GM18526 (cell line): ENCODE results near the gene NECAB3.

Source experiments
- POLR2A ChIP-seq: IDR thresholded peaks from 3 replicates; pipeline ENCODE4 v1.6.1; 2011; ENCODE audit not compliant: insufficient read length; ENCODE audit errors: extremely low read depth

The NECAB3 gene

DNA sequence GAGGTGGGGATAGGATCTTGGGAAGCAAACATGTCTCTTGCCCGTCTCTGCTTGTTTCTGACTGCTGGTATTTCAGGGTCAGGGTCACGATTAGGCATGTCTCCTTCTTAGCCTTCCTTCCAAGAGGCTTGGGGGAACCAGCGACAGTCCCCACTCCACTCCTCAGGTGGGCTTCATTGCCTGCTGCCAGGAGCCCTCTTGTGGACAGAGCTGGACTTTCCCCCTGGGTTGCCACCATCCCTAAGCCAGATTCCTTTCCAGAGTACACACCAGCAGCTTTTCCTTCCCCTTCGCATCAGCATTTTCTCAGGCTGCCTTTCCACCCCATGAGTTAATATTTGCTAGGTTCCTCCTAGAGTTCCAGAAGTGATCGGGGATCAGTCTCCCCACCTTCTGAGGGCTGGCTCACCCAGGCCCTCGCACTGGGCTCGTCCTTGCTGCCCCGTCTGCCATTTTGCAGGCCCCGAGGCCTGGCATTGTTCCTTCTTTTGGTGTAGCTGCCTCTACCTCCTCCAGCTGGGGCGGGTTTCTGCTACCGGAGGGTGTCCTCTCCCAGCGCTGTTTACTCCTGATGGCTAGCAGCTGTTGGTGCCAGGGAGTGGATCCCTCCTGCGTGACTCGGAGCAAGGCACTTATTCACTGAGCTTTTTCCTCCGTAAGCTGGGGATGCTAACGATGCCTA, 20.9 kb downstream of the NECAB3 start:
- no peak for TF ChIP-seq POLR2A

DNA sequence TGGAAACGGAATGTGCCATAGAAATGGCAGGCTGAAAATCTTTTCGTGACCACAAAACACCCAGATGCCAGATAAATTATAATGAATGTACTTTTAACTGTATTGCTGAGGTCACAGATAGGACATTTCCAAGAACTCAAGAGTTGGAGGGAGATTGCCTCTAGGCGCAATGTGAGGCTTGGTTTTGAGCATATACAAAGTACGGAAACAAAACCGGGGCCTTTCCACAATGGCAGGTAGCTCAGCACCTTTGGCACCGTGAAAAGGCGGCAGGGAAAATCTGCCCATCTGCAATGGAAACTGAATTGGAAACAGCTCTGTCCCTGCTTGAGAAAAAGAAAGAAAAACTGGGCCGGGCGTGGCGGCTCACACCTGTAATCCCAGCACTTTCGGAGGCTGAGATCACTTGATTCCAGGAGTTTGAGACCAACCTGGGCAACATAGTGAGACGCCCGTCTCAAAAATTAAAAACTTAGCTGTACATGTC, 22.6 kb downstream of the NECAB3 start:
- TF ChIP-seq POLR2A, result no peak

DNA sequence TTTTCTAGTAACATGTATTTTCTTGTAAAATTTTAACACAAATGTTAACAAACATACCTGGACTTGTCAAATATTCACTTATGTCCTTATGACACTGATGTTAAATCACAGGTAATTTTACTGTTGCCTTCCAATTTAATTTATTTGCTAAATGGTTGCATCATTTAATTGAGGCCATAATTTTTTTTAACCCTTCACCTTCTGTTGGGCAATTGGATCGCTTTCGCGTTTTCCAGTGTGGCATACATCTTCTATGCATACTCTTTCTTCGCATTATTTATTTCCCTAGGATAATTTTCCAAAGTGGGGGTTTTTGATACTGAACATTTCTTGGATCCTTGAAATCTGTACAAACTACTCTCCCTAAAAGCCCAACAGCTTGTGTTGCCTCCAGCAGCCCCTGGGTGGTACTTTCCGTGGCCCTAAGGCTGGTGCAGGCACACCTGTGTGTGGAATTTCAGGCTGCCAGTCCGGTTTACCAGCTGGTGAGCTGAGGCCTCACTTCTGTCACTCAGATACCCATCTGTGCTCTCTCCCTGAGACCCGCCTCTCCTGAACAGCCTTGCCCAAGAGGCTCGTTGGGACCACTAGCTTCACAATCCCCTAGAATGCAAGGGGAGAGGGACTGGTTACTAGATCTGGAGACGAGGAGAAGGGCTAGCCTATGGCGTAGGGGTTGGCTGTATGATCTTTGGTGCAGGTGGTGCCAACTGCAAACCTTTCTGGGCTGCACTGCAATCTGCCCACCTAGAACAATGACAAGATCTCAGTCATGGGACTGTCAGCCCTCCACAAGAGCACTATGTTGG, 23.3 kb downstream of the NECAB3 start:
- TF ChIP-seq POLR2A, result no peak

DNA sequence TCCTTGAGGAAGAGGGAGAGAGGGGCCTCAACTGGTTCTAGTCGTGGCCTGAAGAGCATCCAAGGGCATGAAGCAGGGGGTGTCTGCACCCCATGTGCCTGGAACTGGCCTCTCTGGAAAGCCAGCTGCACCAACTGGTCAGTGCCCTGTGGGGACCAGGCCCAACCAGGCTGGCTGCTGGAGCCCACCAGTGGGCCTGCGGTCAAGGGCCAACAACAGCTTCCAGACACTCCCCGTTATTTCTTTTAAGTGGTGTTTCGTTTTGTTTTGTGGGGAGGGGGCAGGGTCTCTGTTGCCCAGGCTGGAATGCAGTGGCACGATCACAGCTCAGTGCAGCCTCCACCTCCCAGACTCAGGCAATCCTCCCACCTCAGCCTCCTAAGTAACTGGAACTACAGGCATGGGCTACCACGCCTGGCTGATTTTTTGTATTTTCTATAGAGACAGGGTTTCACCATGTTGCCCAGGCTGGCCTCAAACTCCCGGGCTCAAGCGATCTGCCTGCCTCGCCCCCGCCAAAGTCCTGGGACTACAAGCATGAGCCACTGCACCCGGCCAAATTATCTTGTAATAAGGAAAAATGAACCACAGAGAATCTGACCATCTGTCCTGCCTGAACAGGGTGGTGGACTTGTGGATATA, 24.0 kb downstream of the NECAB3 start:
- TF ChIP-seq POLR2A, result no peak

DNA sequence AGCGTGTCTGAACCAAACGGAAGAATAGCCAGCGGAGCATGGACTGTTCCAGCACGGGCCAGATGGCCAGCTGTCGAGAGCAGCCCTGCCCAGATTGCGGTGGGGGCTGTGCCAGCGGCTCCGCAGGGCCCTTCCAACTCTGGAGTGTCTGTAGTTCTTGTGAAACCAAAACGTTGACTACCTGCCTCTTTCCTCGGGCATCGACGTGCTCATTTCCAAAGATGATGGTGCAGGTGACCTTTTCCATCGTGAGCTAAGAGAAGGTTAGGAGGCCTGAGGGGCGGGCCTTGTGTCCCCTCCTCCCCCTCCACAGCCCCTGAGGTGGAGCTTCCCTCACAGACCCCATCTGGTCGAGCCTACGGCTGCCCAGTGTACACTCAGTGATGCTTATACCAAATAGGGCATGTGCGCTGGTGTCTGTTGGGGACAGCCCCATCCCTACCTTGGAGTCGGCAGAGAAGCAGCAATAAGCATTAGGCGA, 25.0 kb downstream of the NECAB3 start:
- no peak for TF ChIP-seq POLR2A

DNA sequence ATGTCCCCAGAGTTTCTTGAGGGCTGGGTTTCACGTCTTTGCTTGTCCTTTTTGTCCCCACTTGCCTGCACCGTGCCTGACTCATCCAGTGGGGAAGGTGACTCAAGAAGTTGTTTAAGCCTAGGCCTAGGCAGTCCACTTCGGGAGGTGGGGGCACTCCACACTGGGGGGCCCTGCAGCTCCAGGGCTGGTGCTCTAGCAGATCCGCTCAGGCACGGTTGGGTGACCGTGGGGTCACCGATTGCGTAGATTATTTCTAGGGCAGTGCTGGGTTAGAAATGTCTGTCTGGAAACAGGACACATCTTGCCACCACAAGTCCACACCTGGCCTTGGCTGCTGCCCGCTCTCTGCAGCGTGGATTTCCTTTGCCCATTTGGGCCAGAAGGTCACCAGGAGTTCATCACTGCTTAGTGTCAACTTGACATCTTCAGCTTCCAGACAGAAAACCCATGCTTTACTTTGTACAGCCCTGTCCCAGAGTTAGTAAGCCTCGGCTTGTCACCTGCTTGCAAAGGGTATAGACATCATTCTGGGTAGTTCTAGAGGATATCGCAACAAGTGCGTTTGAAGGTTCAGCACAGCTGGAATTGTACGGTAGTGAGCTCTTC, 25.7 kb downstream of the NECAB3 start:
- no peak for TF ChIP-seq POLR2A

DNA sequence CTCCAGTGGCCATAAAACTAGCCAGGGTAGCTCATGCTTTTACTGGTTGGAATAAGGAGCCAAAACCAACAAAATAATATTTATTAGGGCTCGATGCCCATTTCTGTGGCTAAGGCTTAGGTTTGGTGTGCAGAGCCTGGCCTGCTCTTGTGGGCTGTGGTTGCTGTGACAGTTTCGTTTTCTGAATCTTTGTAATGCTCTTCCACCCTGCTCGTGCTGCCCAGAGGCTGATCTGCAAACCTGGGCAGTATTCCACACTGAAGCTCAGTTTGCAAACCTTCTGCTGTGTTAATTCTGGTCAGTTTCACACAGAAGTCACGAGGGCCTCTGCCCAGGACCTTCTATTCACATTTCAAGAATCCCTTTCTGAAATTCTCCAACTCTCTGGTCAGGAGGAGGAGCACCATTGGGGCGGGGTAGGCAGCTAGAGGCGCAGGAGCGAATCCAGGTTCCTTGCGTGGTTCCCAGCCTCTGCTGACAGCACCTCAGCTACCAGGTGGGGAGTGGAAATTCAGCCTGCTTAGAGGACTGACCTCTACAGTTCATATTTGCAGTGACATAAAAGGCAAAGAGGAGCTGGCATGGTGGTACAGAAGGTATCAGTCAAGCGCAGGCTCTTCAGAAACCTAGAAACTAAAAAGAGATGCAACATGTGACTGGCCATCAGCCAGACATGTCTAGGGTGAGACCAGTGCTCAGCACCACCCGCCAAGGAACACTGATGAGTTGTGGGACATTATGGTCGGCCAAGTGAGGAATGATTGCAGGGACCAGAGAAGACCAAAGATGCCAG, 26.4 kb downstream of the NECAB3 start:
- TF ChIP-seq POLR2A, result no peak

DNA sequence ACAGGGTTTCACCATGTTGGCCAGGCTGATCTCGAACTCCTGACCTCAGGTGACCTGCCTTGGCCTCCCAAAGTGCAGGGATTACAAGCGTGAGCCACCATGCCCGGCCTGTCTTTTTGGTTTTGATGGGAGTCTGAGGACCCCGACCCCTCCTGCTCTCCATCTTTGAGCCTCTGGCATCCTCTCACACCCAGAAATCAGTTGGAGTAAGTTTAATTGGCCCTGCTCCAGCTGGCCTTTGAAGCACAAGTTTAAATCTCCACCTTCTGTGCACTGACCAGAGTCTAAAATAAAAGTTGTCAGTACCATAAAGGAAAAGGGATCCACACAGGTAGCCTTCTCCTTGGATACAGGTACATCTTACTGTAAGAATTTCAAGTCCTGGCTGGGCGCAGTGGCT, 28.0 kb downstream of the NECAB3 start:
- no peak for TF ChIP-seq POLR2A

DNA sequence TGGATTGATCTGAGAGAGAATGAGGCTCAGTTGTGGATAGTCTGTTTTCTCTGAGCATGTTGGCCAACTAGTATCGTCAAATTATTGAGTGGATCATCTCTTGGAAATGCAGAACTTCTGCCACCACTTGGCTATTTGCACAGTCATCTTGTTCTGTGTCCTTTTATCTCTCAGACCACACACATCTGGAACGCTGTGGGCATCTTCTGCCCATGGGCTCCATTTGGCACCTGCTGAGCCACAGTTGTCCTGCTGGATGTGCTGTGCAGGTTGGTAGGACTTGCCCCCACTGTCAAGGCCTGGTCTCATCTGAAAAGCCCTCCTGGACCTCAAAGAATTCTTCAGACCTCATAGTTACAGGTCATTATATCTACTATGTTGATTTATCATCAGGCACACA, 28.8 kb downstream of the NECAB3 start:
- TF ChIP-seq POLR2A, result no peak

DNA sequence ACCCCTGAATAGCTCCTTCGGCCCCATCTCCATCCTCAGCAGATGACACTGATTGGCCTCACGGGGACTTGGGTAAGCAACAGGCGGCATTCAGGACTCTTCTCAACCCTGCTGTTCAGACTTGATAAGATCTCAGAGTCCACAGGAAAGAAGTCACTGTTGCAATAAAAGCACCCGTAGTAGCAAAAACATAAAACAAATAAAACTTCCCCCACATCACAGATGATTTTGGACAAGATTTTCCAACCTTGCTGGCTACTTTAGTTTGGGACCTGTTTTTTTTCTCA, 29.2 kb downstream of the NECAB3 start:
- TF ChIP-seq POLR2A, result no peak

DNA sequence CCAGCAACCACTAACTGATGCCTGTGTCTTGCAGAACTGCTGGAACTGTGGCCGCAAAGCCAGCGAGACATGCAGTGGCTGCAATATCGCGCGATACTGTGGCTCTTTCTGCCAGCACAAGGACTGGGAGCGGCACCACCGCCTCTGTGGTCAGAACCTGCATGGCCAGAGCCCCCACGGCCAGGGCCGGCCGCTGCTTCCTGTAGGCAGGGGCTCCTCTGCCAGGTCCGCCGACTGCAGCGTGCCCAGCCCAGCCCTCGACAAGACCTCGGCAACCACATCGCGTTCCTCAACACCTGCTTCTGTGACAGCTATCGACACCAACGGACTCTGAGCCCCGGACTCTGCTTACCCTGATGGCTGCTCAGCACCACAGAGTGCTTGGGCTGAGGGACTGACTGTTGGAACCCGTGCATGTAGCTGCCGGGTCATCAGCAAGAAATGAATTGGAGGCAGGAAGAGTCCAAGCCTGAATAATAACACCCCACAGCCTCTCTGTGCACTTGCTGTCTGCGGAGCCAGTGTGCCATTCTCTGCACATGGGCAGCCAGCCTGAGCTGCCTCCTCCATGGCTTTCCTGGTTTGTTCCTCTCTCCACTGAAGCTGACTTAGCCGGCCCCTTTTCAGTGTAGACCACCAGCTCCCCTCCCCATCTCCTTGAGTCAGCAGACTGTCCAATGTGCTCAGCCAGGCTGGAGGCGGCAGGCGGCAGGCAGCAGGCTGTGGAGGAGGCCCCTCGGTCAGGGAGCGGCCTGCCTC, 29.7 kb downstream of the NECAB3 start:
- no peak for TF ChIP-seq POLR2A

DNA sequence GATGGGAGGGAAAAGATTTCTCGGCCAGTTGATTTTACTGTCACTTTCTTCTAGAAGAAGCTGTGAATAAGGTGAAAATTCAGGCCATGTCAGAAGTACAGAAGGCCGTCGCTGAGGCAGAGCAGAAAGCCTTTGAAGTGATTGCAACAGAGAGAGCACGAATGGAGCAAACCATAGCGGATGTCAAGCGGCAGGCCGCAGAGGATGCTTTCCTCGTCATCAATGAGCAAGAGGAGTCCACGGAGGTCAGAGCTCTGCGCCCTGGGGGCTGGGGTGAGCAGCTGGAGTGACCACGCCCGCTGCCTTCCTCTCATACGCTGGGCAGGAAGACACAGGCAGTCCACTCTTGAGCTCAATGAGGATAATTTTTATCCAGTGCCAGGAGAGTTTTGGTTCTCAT, 33.9 kb downstream of the NECAB3 start:
- TF ChIP-seq POLR2A, result no peak

DNA sequence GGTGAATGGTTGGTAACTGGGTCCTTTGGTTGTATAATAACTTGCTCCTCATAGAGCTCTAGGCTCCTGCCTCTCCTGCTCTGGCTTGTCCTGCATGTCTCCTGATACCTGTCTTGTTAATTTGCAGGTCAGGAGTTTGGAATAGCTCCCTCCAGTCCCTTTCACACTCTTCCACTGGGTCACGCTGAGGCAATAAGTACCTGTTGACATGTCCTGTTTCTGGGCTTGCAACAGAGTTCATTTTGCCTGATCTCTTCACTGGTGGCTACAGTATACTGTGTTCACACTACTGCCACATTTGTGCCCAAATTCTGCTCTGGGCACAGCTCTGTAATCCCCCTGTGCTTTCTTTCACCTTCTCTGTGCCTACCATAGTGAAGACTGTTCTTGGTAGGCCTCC, 37.5 kb downstream of the NECAB3 start:
- TF ChIP-seq POLR2A, result no peak

DNA sequence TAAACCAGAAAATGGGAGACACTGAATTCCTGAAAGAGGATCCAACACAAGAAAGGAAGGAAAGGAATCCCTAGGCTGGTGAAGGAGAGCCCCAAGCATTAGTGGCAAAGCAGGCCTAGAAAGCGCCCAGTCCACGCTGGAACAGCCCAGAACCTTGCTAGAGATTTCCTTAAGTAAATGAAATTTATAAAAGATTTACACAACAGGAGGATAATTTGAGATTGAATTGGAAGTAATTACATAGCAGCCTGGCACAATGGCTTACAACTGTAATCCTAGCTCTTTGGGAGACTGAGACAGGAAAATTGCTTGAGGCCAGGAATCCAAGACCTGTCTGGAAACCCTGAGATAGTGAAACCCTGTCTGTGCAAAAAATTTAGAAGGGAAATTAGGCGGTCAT, 38.9 kb downstream of the NECAB3 start:
- TF ChIP-seq POLR2A, result no peak
